HG03139 (cell line): Measurements from ENCODE around the gene HS2ST1.
"Not testable (repeated sequence)": the region's sequence is repeated elsewhere in the genome, so short reads cannot be mapped to it uniquely, and the experiment has no call there.

Source experiments
- ATAC-seq: cut with Tn5 transposase; IDR thresholded peaks from one replicate; pipeline ENCODE4 v1.9.1; 2021; ENCODE audit not compliant: unreplicated experiment

Gene HS2ST1

GRCh38 chr1:86914601-86914997 is at the start of gene HS2ST1:
TSS of gene HS2ST1 (plus strand) at chr1:86914635.
- no peak for ATAC-seq

- no peak for ATAC-seq
Measured at GRCh38 chr1:86865973-86866637, 48.3 kb upstream of the HS2ST1 start.

- no peak for ATAC-seq
Measured at GRCh38 chr1:86866665-86867064, 47.8 kb upstream of the HS2ST1 start.

- ATAC-seq = not testable (repeated sequence)
Measured at GRCh38 chr1:86867278-86867677, 47.2 kb upstream of the HS2ST1 start.

GRCh38 chr1:86868477-86868876 is 46.0 kb upstream of the HS2ST1 start:
- no peak for ATAC-seq

GRCh38 chr1:86871001-86871400 is 43.4 kb upstream of the HS2ST1 start:
- ATAC-seq = no peak

GRCh38 chr1:86872086-86872485 is 42.3 kb upstream of the HS2ST1 start:
- ATAC-seq = no peak

- no peak for ATAC-seq
Measured at GRCh38 chr1:86875722-86876121, 38.7 kb upstream of the HS2ST1 start.

GRCh38 chr1:86887479-86888162 is 26.8 kb upstream of the HS2ST1 start:
- no peak for ATAC-seq

- no peak for ATAC-seq
Measured at GRCh38 chr1:86888327-86888726, 26.1 kb upstream of the HS2ST1 start.

GRCh38 chr1:86899401-86899800 is 15.0 kb upstream of the HS2ST1 start:
- not testable (repeated sequence) for ATAC-seq

- ATAC-seq = no peak
Measured at GRCh38 chr1:86905875-86906274, 8.6 kb upstream of the HS2ST1 start.

GRCh38 chr1:86906419-86906818 is 8.0 kb upstream of the HS2ST1 start:
- no peak for ATAC-seq

- ATAC-seq = no peak
Measured at GRCh38 chr1:86912281-86912900, 2.0 kb upstream of the HS2ST1 start.

- ATAC-seq = no peak
Measured at GRCh38 chr1:86913399-86913895, 988 bp upstream of the HS2ST1 start.

GRCh38 chr1:86913896-86914600 is 387 bp upstream of the HS2ST1 start, which contains the start of gene SELENOF:
TSS of gene SELENOF (minus strand) at chr1:86914126. CDS start at chr1:86914111, 15 bp downstream.
- ATAC-seq = peak; percentile 77

- ATAC-seq = peak; percentile 28
Measured at GRCh38 chr1:86914998-86915736, 732 bp downstream of the HS2ST1 start.

- ATAC-seq = no peak
Measured at GRCh38 chr1:86915737-86916235, 1.4 kb downstream of the HS2ST1 start.

GRCh38 chr1:86916752-86917151 is 2.3 kb downstream of the HS2ST1 start:
- ATAC-seq = no peak

GRCh38 chr1:86922445-86922844 is 8.0 kb downstream of the HS2ST1 start:
- ATAC-seq = no peak
